Measurements from ENCODE around the gene HEATR5A. TPM values are rescaled to one million over a fixed set of nuclear protein-coding genes. Genes with fewer than 3 reads are reported as not detected.

The HEATR5A gene
- total and polyA plus RNA-seq, 9 of the 15 experiments (the other 6 are each of a cell fraction or from before 2014, with no cell fraction given), result 8.0 to 50.9 (median 23.0) TPM

GRCh38 chr14:31243860-31244259 is 176.5 kb downstream of the HEATR5A start (continued):
- TF ChIP-seq ZNF592 (IDR thresholded peaks at IDR 0.05) (peak; percentile 83; the same call in 1 of the 2 replicates), GTF3C2 (IDR thresholded peaks at IDR 0.05; ENCODE audit: borderline replicate concordance, extremely low read depth, insufficient read length) (no peak), JUND (IDR thresholded peaks at IDR 0.05; ENCODE audit: borderline replicate concordance, low read depth, low read length) (peak; percentile 36; the same call in 1 of the 2 replicates), JUND (tag; IDR thresholded peaks at IDR 0.05; ENCODE audit: borderline replicate concordance, low read depth, low read length) (no peak), WHSC1 (IDR thresholded peaks at IDR 0.05; ENCODE audit: low read length) (no peak), SMARCC2 (IDR thresholded peaks at IDR 0.05; ENCODE audit: low read depth) (no peak), RFX1 (IDR thresholded peaks at IDR 0.05) (no peak), ZNF347 (CRISPR knock-in tag; IDR thresholded peaks at IDR 0.05; ENCODE audit: low read depth) (no peak), EP400 (IDR thresholded peaks at IDR 0.05) (peak; percentile 77), MBD1 (CRISPR knock-in tag; IDR thresholded peaks at IDR 0.05) (no peak), ZNF232 (CRISPR knock-in tag; IDR thresholded peaks at IDR 0.05) (no peak), ZNF217 (CRISPR knock-in tag; IDR thresholded peaks at IDR 0.05) (no peak), RNF219 (CRISPR knock-in tag; IDR thresholded peaks at IDR 0.05) (no peak), EP300 (IDR thresholded peaks at IDR 0.05; ENCODE audit: low read length) (peak; percentile 14; the same call in 1 of the 2 replicates), CREB3 (tag; conservative IDR thresholded peaks at IDR 0.05; ENCODE audit: low read depth) (no peak)
